Gastrocnemius medialis (tissue), 4 donors: ENCODE measurements around the gene DIRAS3.

Experiments
- CTCF ChIP-seq, 5 experiments: fragments of 450-650 bp in 3 of 5; fragments of 200-600 bp in 2 of 5; sonication (generic) in 2 of 5; IDR thresholded peaks in 4 of 5; conservative IDR thresholded peaks in 1 of 5; 1 replicate in 4 of 5; 2 replicates in 1 of 5; pipeline ENCODE4 v1.5.1; 2016 to 2019; ENCODE audit warnings: antibody characterized with exemption in 5 of 5, mild to moderate bottlenecking in 3 of 5, moderate library complexity in 3 of 5
- POLR2A ChIP-seq, 2 donors: fragments of 450-650 bp; IDR thresholded peaks; one replicate each; pipeline ENCODE4 v1.6.1; 2017; ENCODE audit warnings: antibody characterized with exemption in 2 of 2, mild to moderate bottlenecking in 2 of 2, moderate library complexity in 2 of 2

- no peak for TF ChIP-seq CTCF (IDR thresholded peaks at IDR 0.05 in 4 of 5, conservative IDR thresholded peaks at IDR 0.05 in 1 of 5)
- TF ChIP-seq POLR2A (IDR thresholded peaks at IDR 0.05), result no peak
Observed at GRCh38 chr1:68043443-68044090, 6.9 kb downstream of the DIRAS3 start.
